ENCODE results near the gene DENND5A. TPM values are rescaled to one million over a fixed set of nuclear protein-coding genes. Genes with fewer than 3 reads are reported as not detected.

The DENND5A gene
- total RNA-seq, 1 donor from 2014 or later: 156 TPM

DNA sequence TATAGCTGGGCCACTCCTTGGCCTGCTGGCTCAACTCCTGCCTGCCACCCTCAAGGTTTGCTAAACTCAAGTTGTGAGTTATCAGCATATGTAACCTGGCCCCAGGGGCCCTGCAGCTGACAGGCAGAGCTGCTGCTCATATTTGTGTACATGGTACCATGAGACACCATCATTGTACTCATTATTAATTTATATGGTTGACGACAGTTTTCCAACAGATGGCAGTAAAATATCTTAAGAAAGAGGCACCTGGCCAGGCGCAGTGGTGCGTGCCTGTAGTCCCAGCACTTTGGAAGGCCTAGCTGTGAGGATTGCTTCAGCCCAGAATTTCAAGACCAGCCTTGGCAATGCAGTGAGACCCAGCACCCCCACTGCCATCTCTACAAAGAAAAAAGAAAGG, 11.4 kb upstream of the DENND5A start:
- H3K4me3 Mint-ChIP-seq (ENCODE audit: unreplicated experiment): no peak overlapping the region
- no peaks in the 10 kb centered on the region for H3K9me3 ChIP-seq (ENCODE audit: insufficient read depth, low read depth, low read length)
- no peak for FAIRE-seq
- H3K4me3 ChIP-seq (ENCODE audit: insufficient read depth, low read depth, low read length): no peak overlapping the region
- H3K27ac ChIP-seq (ENCODE audit: low read depth, low read length): no peak overlapping the region
- no peaks in the 10 kb centered on the region for H3K27me3 Mint-ChIP-seq (ENCODE audit: low read depth, unreplicated experiment)
- H3K27me3 ChIP-seq (ENCODE audit: insufficient read depth, low read length): no peaks in the 10 kb centered on the region
- no peaks in the 10 kb centered on the region for H3K36me3 ChIP-seq (ENCODE audit: insufficient read depth, low read length)
- H3K79me2 ChIP-seq (ENCODE audit: insufficient read depth, low read length): no peaks in the 10 kb centered on the region
- H3K4me2 ChIP-seq (ENCODE audit: low read length): no peak overlapping the region
- no peak overlapping the region for H3K9ac ChIP-seq (ENCODE audit: low read length)
- H3K4me1 Mint-ChIP-seq (ENCODE audit: low read depth, unreplicated experiment): peaks cover 2% of the 10 kb centered on the region
- H2AFZ ChIP-seq (ENCODE audit: low read depth, low read length): no peak overlapping the region
- H4K20me1 ChIP-seq (ENCODE audit: insufficient read depth, low read length): peaks cover 6% of the 10 kb centered on the region
- H3K27ac Mint-ChIP-seq (ENCODE audit: unreplicated experiment): no peak overlapping the region
- peaks cover 2% of the 10 kb centered on the region for H3K36me3 Mint-ChIP-seq (ENCODE audit: low read depth, unreplicated experiment)
- H3K9me3 Mint-ChIP-seq (ENCODE audit: unreplicated experiment): peaks cover 2% of the 10 kb centered on the region
- no peak for DNase-seq (ENCODE audit: low read depth)
- no peak for TF ChIP-seq EZH2 (IDR thresholded peaks at IDR 0.05; ENCODE audit: insufficient read depth, low read length)
- no peak for TF ChIP-seq CTCF (IDR thresholded peaks at IDR 0.05; ENCODE audit: insufficient read depth, low read depth, low read length)
- H3K4me1 ChIP-seq (ENCODE audit: insufficient read depth, low read length): peaks cover 7% of the 10 kb centered on the region

GRCh38 chr11:9274499-9275258, 9.5 kb upstream of the DENND5A start:
- H3K27me3 Mint-ChIP-seq (ENCODE audit: low read depth, unreplicated experiment): no peaks in the 10 kb centered on the region
- H3K27ac Mint-ChIP-seq (ENCODE audit: unreplicated experiment): no peak overlapping the region
- no peak overlapping the region for H3K4me3 ChIP-seq (ENCODE audit: insufficient read depth, low read depth, low read length)
- no peaks in the 10 kb centered on the region for H3K79me2 ChIP-seq (ENCODE audit: insufficient read depth, low read length)
- peaks cover 2% of the 10 kb centered on the region for H3K36me3 Mint-ChIP-seq (ENCODE audit: low read depth, unreplicated experiment)
- H2AFZ ChIP-seq (ENCODE audit: low read depth, low read length): no peak overlapping the region
- H3K4me1 Mint-ChIP-seq (ENCODE audit: low read depth, unreplicated experiment): peaks cover 2% of the 10 kb centered on the region
- TF ChIP-seq EZH2 (IDR thresholded peaks at IDR 0.05; ENCODE audit: insufficient read depth, low read length) (no peak), CTCF (IDR thresholded peaks at IDR 0.05; ENCODE audit: insufficient read depth, low read depth, low read length) (no peak)
- no peaks in the 10 kb centered on the region for H3K36me3 ChIP-seq (ENCODE audit: insufficient read depth, low read length)
- FAIRE-seq: no peak
- no peak for DNase-seq (ENCODE audit: low read depth)
- H3K9me3 ChIP-seq (ENCODE audit: insufficient read depth, low read depth, low read length): no peaks in the 10 kb centered on the region
- H3K27me3 ChIP-seq (ENCODE audit: insufficient read depth, low read length): no peaks in the 10 kb centered on the region
- no peak overlapping the region for H3K9ac ChIP-seq (ENCODE audit: low read length)
- no peaks in the 10 kb centered on the region for H3K4me1 ChIP-seq (ENCODE audit: insufficient read depth, low read length)
- H3K27ac ChIP-seq (ENCODE audit: low read depth, low read length): no peak overlapping the region
- peaks cover 2% of the 10 kb centered on the region for H3K9me3 Mint-ChIP-seq (ENCODE audit: unreplicated experiment)
- H3K4me2 ChIP-seq (ENCODE audit: low read length): no peak overlapping the region
- no peak overlapping the region for H3K4me3 Mint-ChIP-seq (ENCODE audit: unreplicated experiment)
- H4K20me1 ChIP-seq (ENCODE audit: insufficient read depth, low read length): no peaks in the 10 kb centered on the region
